ENCODE data around the gene KIF26A. TPM values are rescaled to one million over a fixed set of nuclear protein-coding genes. Genes with fewer than 3 reads are reported as not detected.

The KIF26A gene
- total RNA-seq, 4 donors from 2014 or later: 2.1 to 6.1 (median 4.6) TPM

- Histone ChIP-seq H3K27ac (peak overlapping the region; percentile 95), H3K4me1 (peaks cover 50% of the 10 kb centered on the region), H3K36me3 (no peaks in the 10 kb centered on the region), H3K27me3 (peaks cover 46% of the 10 kb centered on the region), H3K4me3 (peak overlapping the region; percentile 67), H3K9me3 (no peaks in the 10 kb centered on the region)
- WGBS: 66% methylated on average over 17 of the region's 30 CpGs
- TF ChIP-seq EP300 (IDR thresholded peaks at IDR 0.05) (no peak), CTCF (IDR thresholded peaks at IDR 0.05) (no peak), POLR2A (IDR thresholded peaks at IDR 0.05) (no peak)
- DNase-seq (ENCODE audit: low spot score in 2 of 2): peak; percentile 59 to 78
These were observed 20.2 kb upstream of the KIF26A start for GRCh38 chr14:104118006-104118844.

- TF ChIP-seq EP300 (IDR thresholded peaks at IDR 0.05): no peak
- no peak for TF ChIP-seq CTCF (IDR thresholded peaks at IDR 0.05)
- no peak for TF ChIP-seq POLR2A (IDR thresholded peaks at IDR 0.05)
- TF ChIP-seq POLR2AphosphoS5 (IDR thresholded peaks at IDR 0.05): no peak
- peak overlapping the region; percentile 95 for H3K27ac ChIP-seq
- H3K36me3 ChIP-seq: no peaks in the 10 kb centered on the region
- peaks cover 43% of the 10 kb centered on the region for H3K4me1 ChIP-seq
- peak overlapping the region; percentile 67 for H3K4me3 ChIP-seq
- peak; percentile 50 to 67 for DNase-seq (ENCODE audit: low spot score in 2 of 2)
- H3K9me3 ChIP-seq: no peaks in the 10 kb centered on the region
- H3K27me3 ChIP-seq: peaks cover 44% of the 10 kb centered on the region
- no CpG with 5 or more reads among the region's 3 CpGs for WGBS
These were observed 19.3 kb upstream of the KIF26A start for GRCh38 chr14:104119119-104119487.

GRCh38 chr14:104119488-104120251 is 18.7 kb upstream of the KIF26A start:
- Histone ChIP-seq H3K36me3 (no peaks in the 10 kb centered on the region), H3K4me3 (peak overlapping the region; percentile 67), H3K27ac (peak overlapping the region; percentile 95), H3K27me3 (peaks cover 40% of the 10 kb centered on the region), H3K4me1 (peaks cover 43% of the 10 kb centered on the region), H3K9me3 (no peaks in the 10 kb centered on the region)
- DNase-seq (ENCODE audit: low spot score in 2 of 2): peak; percentile 55 to 72
- 54% methylated on average over 6 of the region's 18 CpGs for WGBS
- no peak for TF ChIP-seq POLR2A (IDR thresholded peaks at IDR 0.05)
- no peak for TF ChIP-seq POLR2AphosphoS5 (IDR thresholded peaks at IDR 0.05)
- TF ChIP-seq CTCF (IDR thresholded peaks at IDR 0.05): no peak
- no peak for TF ChIP-seq EP300 (IDR thresholded peaks at IDR 0.05)

- H3K4me3 ChIP-seq: no peak overlapping the region
- H3K27me3 ChIP-seq: peaks cover 37% of the 10 kb centered on the region
- WGBS: 68% methylated on average over 5 of the region's 5 CpGs
- no peaks in the 10 kb centered on the region for H3K36me3 ChIP-seq
- TF ChIP-seq POLR2A (IDR thresholded peaks at IDR 0.05) (no peak), CTCF (IDR thresholded peaks at IDR 0.05) (no peak), EP300 (IDR thresholded peaks at IDR 0.05) (no peak), POLR2AphosphoS5 (IDR thresholded peaks at IDR 0.05) (no peak)
- H3K9me3 ChIP-seq: no peaks in the 10 kb centered on the region
- DNase-seq (ENCODE audit: low spot score in 2 of 2): peak; percentile 52 to 54
- H3K4me1 ChIP-seq: peaks cover 43% of the 10 kb centered on the region
- H3K27ac ChIP-seq: peak overlapping the region; percentile 95
These were observed 18.1 kb upstream of the KIF26A start for GRCh38 chr14:104120281-104120741.

- 85% methylated on average over 5 of the region's 5 CpGs for WGBS
- Histone ChIP-seq H3K4me1 (peaks cover 38% of the 10 kb centered on the region), H3K4me3 (no peak overlapping the region), H3K27ac (peak overlapping the region; percentile 95), H3K9me3 (peaks cover 5% of the 10 kb centered on the region), H3K36me3 (no peaks in the 10 kb centered on the region), H3K27me3 (peaks cover 36% of the 10 kb centered on the region)
- no peak for TF ChIP-seq POLR2A (IDR thresholded peaks at IDR 0.05)
- no peak for TF ChIP-seq EP300 (IDR thresholded peaks at IDR 0.05)
- no peak for TF ChIP-seq CTCF (IDR thresholded peaks at IDR 0.05)
- TF ChIP-seq POLR2AphosphoS5 (IDR thresholded peaks at IDR 0.05): no peak
- peak in 1 of 2 donors; percentile 15 for DNase-seq (ENCODE audit: low spot score in 2 of 2)
These were observed 17.2 kb upstream of the KIF26A start for GRCh38 chr14:104121142-104121541.
